Skeletal muscle satellite cell (primary cell): ENCODE data around the gene BMI1. TPM values are rescaled to one million over a fixed set of nuclear protein-coding genes. Genes with fewer than 3 reads are reported as not detected.

Experiments
- H3K27me3 ChIP-seq: 2 replicates; pipeline ENCODE4 v1.7.0; 2013; ENCODE audit warnings: low read length; ENCODE audit not compliant: control insufficient read depth, insufficient read depth
- H3K36me3 ChIP-seq: 2 replicates; pipeline ENCODE4 v1.7.0; 2013; ENCODE audit warnings: mild to moderate bottlenecking, control low read depth, low read length; ENCODE audit not compliant: insufficient read depth
- H3K4me1 ChIP-seq: 2 replicates; pipeline ENCODE4 v1.7.0; 2013; ENCODE audit warnings: low read length; ENCODE audit not compliant: control insufficient read depth, insufficient read depth
- H3K4me2 ChIP-seq: 2 replicates; pipeline ENCODE4 v1.7.0; 2013; ENCODE audit warnings: mild to moderate bottlenecking, low read length
- H3K4me3 ChIP-seq: 2 replicates; pipeline ENCODE4 v1.7.0; 2013; ENCODE audit warnings: low read length
- H3K9ac ChIP-seq: 2 replicates; pipeline ENCODE4 v1.7.0; 2013; ENCODE audit warnings: mild to moderate bottlenecking, low read depth, low read length, moderate library complexity
- H3K9me3 ChIP-seq: replicated peaks from 2 replicates; pipeline ENCODE4 v1.7.0; 2013; ENCODE audit warnings: mild to moderate bottlenecking, control low read depth, low read length
- small RNA-seq: library from RNA; depleted of rRNA; stranded (forward); fragments of <200 nt; gene quantifications from one replicate; pipeline ENCODE3, GENCODE V24; 2012

BMI1 gene

DNA sequence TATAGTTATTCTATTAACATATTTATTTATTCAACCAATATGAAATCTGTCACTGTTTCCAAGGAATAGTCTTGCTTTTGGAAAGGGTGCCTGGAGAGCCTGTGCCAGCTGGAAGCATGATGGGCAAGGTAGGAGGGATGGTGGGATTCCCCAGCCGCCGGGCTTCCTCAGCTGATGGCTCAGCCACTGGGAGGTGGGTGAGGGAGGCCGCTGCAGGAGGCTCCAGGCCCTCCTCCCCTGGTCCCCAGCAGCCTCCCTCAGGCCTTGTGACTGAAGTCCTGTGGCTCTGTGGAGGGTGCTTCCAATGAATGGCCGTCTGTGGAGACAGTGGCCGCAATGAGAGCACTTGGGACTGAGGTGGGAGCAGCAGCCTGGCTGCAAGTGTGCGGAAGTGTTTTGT lies 51.4 kb downstream of the BMI1 start:
- Histone ChIP-seq H3K4me3 (no peak overlapping the region), H3K36me3 (no peaks in the 10 kb centered on the region), H3K27me3 (no peaks in the 10 kb centered on the region), H3K9ac (no peak overlapping the region), H3K9me3 (no peaks in the 10 kb centered on the region), H3K4me2 (no peak overlapping the region), H3K4me1 (no peaks in the 10 kb centered on the region)

- no peaks in the 10 kb centered on the region for H3K9me3 ChIP-seq
- H3K36me3 ChIP-seq, result no peaks in the 10 kb centered on the region
- H3K27me3 ChIP-seq, result no peaks in the 10 kb centered on the region
- no peak overlapping the region for H3K4me2 ChIP-seq
- H3K9ac ChIP-seq, result no peak overlapping the region
- no peaks in the 10 kb centered on the region for H3K4me1 ChIP-seq
- no peak overlapping the region for H3K4me3 ChIP-seq
Observed at GRCh38 chr10:22372917-22373316, 52.0 kb downstream of the BMI1 start.

DNA sequence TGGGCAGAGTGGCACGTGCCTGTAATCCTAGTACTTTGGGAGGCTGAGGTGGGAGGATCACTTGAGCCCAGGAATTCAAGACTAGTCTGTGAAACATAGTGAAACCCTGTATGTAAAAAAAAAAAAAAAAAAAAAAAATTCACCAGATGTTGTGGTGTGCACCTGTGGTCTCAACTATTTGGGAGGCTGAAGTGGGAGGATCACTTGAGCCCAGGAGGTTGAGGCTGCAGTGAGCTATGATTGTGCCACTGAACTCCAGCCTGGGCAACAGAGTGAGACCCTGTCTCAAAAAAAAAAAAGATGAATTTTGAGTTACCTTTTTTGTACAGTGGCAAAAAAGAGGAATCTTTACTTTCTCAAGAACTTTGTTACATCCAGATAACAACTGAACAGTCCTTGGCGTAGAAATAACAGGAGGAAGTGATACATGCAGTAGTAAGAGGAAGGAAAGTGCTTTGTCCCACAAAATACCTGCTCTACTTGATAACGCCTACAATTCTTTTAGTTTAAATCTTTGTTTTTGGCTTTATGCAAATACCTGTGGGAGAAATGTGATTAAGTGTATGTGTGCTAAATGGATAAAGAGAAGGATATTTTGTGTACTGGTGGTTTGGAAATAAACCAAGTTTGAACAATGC lies 53.7 kb downstream of the BMI1 start:
- Histone ChIP-seq H3K4me2 (no peak overlapping the region), H3K4me3 (no peak overlapping the region), H3K9me3 (no peaks in the 10 kb centered on the region), H3K27me3 (no peaks in the 10 kb centered on the region), H3K9ac (no peak overlapping the region), H3K36me3 (no peaks in the 10 kb centered on the region), H3K4me1 (no peaks in the 10 kb centered on the region)

DNA sequence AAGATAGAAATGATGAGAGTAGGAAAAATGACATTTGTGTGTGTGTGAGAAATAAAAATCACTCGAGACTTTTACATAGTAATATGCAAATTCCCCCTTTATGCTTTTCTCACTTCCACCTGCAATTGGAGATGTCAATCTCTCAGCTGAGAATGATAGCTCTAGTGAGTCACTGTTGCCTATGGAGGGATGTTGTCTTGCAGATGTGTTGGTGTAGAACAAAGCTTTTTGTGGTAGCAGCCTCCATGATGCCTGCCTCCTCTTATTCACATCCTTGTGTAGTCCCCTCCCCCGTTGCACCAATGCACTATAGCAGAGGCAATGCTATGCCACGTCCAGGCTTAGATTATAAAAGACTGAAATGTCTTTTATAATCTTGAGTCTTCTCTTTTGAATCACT lies 58.2 kb downstream of the BMI1 start:
- Histone ChIP-seq H3K4me1 (no peaks in the 10 kb centered on the region), H3K36me3 (no peaks in the 10 kb centered on the region), H3K4me2 (no peak overlapping the region), H3K9ac (no peak overlapping the region), H3K4me3 (no peak overlapping the region), H3K27me3 (no peaks in the 10 kb centered on the region), H3K9me3 (no peaks in the 10 kb centered on the region)

Small RNA genes within 50 kb of the gene (small RNA-seq; reads per million reads assigned to genes)
- gene AL158211.3, result not detected
